Activated naive CD8-positive, alpha-beta T cell treated with anti-CD3 and anti-CD28 coated beads for 36 hours (primary cell): ENCODE data around the gene GPR39. TPM values are rescaled to one million over a fixed set of nuclear protein-coding genes. Genes with fewer than 3 reads are reported as not detected.

Source experiments
- DNase-seq: peaks from one replicate; pipeline ENCODE4 v3.0.0; 2021
- H3K27ac Mint-ChIP-seq: one replicate; pipeline ENCODE4 v1.8.0; 2022; ENCODE audit warnings: mild to moderate bottlenecking, moderate library complexity, mixed read lengths
- H3K27me3 Mint-ChIP-seq: one replicate; pipeline ENCODE4 v1.8.0; 2022; ENCODE audit warnings: mild to moderate bottlenecking, mixed read lengths
- H3K36me3 Mint-ChIP-seq: one replicate; pipeline ENCODE4 v1.8.0; 2021; ENCODE audit warnings: mild to moderate bottlenecking, mixed read lengths
- H3K4me1 Mint-ChIP-seq: one replicate; pipeline ENCODE4 v1.8.0; 2021; ENCODE audit warnings: mixed read lengths
- H3K4me3 Mint-ChIP-seq: one replicate; pipeline ENCODE4 v1.8.0; 2022; ENCODE audit warnings: mild to moderate bottlenecking, moderate library complexity, mixed read lengths
- H3K9me3 Mint-ChIP-seq: one replicate; pipeline ENCODE4 v1.8.0; 2022; ENCODE audit warnings: mixed read lengths
- total RNA-seq, 2 experiments: library from RNA; stranded (reverse); gene quantifications; one replicate each; pipeline ENCODE4 v1.2.3, GENCODE V29; 2021

The GPR39 gene
- total RNA-seq, 2 experiments from 2014 or later, result not detected

DNA sequence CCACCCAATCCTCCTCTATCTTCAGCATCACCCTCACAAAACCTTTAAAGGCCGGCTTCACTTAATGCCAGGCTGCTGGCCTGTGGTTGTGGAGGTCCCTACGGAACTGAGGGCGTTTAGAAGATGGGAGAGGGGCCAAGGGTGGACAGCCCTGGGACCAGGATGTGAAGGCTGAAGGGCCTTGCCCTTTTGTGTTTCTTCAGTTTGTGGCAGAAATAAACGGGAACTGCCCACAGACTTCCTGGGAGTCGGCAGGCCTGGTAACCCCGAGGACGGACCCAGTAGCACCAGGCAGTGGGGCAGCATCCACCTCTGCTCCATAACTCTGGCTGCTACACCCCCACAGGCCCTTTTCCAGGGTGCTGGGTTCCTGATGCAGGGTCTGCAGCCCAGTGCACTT is 202.1 kb downstream of the GPR39 start:
- peaks cover 3% of the 10 kb centered on the region for H3K27me3 Mint-ChIP-seq
- H3K27ac Mint-ChIP-seq, result no peak overlapping the region
- no peaks in the 10 kb centered on the region for H3K4me1 Mint-ChIP-seq
- DNase-seq, result no peak
- H3K36me3 Mint-ChIP-seq, result no peaks in the 10 kb centered on the region
- no peaks in the 10 kb centered on the region for H3K9me3 Mint-ChIP-seq
- no peak overlapping the region for H3K4me3 Mint-ChIP-seq

GRCh38 chr2:132620115-132620514 is 203.5 kb downstream of the GPR39 start:
- Mint-ChIP-seq H3K9me3 (peaks cover 1% of the 10 kb centered on the region), H3K27ac (no peak overlapping the region), H3K36me3 (no peaks in the 10 kb centered on the region), H3K4me1 (no peaks in the 10 kb centered on the region), H3K27me3 (peaks cover 3% of the 10 kb centered on the region), H3K4me3 (no peak overlapping the region)
- no peak for DNase-seq

- Mint-ChIP-seq H3K27ac (no peak overlapping the region), H3K9me3 (peaks cover 1% of the 10 kb centered on the region), H3K4me3 (no peak overlapping the region), H3K36me3 (no peaks in the 10 kb centered on the region), H3K27me3 (peaks cover 3% of the 10 kb centered on the region), H3K4me1 (no peaks in the 10 kb centered on the region)
- DNase-seq, result no peak
These were observed 204.7 kb downstream of the GPR39 start for GRCh38 chr2:132621131-132621875.

DNA sequence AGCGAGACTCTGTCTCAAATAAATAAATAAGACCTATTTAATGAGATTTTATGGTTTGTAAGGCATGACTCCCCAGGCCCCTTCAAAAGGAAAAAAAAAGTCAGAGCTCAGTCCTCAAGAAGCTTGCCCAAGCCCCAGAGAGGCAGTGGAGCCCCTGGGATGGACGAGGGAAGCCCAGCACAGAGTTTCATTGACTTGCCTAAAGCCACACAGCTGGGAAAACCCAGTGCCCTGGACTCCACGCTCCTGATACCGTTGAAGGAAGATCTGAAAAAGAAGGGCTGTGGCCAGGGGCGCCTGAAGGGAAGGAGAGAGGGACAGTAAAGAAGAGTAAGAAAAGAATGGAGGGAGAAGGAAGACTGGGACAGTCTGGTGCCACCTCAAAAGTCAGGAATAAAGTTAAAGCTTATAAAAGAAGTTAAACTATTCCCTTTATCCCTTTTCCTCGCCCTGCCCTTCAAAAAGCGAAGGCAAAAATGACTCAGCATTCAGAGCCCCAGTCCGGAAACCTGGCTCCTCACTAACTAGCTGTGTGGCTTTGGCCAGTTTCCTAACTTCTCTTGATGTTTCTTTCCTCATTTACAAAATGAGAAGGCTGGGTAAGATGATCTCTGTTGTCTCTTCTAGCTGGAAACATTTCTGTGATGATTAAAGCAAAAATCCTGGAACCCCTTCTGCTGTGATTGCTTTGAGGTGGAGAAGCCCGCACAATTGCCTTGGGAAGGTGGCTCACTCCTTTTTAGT is 206.7 kb downstream of the GPR39 start:
- Mint-ChIP-seq H3K4me3 (no peak overlapping the region), H3K36me3 (no peaks in the 10 kb centered on the region), H3K27me3 (peaks cover 3% of the 10 kb centered on the region), H3K9me3 (peaks cover 1% of the 10 kb centered on the region), H3K27ac (no peak overlapping the region), H3K4me1 (no peaks in the 10 kb centered on the region)
- DNase-seq, result no peak

DNA sequence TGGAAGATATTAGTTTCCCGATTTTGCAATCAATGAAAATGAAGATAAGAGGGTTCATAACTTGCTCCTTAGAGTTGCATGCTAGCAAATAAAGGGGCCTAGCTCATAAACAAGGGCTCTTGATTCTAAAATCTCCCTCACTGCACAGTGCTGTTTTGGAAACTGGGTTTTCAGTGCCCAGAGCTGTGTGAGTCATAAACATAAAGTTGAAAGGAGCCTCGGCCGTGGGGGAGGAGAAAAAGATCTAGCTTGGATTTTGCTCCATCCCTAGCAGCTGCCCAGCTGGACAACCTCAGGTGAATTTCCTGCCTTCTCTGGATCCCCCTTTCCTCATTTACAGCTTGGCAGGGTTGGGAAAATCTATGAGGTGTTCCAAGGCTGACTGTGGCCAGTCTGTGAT is 210.9 kb downstream of the GPR39 start:
- peaks cover 1% of the 10 kb centered on the region for H3K9me3 Mint-ChIP-seq
- H3K4me1 Mint-ChIP-seq, result no peaks in the 10 kb centered on the region
- no peaks in the 10 kb centered on the region for H3K36me3 Mint-ChIP-seq
- no peak overlapping the region for H3K27ac Mint-ChIP-seq
- no peak for DNase-seq
- H3K27me3 Mint-ChIP-seq, result peaks cover 3% of the 10 kb centered on the region
- H3K4me3 Mint-ChIP-seq, result no peak overlapping the region

DNA sequence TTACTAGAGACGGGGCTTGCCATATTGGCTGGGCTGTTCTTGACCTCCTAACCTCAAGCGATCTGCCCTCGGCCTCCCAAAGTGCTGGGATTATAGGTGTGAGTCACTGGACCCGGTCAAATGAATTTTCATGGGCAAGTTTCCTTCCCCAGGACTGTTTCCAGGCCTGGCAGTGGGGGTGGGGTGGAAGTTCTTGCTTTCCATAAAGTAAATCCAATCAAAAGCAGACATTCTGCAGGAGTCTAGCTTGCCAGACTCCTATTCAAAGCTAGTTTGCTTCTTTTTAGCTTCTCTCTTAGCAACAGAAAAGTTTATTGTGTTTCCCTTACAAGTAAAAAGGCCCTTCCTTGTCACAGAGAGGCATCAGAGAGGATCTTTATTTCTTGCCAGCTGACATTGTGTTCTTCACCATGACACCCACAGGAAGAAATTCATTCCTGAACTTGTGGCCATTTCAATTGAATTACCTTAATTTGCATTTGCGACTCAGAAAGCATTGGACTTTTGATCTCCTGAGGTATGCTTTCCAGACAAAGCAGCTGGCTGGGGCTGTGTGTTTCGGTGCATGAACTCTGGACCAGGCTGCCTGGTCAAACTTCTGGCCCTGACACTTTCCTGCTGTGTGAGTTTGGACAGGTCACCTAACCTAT is 215.5 kb downstream of the GPR39 start:
- no peaks in the 10 kb centered on the region for H3K27me3 Mint-ChIP-seq
- H3K27ac Mint-ChIP-seq, result no peak overlapping the region
- DNase-seq, result no peak
- H3K9me3 Mint-ChIP-seq, result peaks cover 3% of the 10 kb centered on the region
- H3K36me3 Mint-ChIP-seq, result no peaks in the 10 kb centered on the region
- H3K4me3 Mint-ChIP-seq, result no peak overlapping the region
- no peaks in the 10 kb centered on the region for H3K4me1 Mint-ChIP-seq

DNA sequence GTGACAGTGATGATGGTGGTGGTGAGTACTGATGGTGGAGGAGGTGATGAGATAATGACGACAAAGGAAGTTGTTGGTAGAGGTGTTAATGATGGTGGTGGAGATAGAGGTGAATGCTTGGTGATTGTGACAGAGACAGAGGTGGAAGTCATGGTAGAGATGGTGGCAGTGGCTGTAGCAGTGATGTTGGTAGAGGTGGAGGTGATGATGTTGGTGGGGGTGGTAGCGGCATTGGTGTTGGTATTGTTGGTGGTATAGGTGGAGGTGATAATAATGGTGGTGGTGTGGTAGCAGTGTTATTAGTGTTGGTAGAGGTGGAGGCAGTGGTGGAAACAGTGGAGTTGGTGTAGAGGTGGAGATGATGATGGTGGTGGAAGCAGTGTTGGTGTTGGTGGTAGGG is 217.0 kb downstream of the GPR39 start:
- Mint-ChIP-seq H3K27ac (no peak overlapping the region), H3K36me3 (no peaks in the 10 kb centered on the region), H3K27me3 (no peaks in the 10 kb centered on the region), H3K9me3 (peaks cover 3% of the 10 kb centered on the region), H3K4me3 (no peak overlapping the region), H3K4me1 (no peaks in the 10 kb centered on the region)
- DNase-seq, result no peak

DNA sequence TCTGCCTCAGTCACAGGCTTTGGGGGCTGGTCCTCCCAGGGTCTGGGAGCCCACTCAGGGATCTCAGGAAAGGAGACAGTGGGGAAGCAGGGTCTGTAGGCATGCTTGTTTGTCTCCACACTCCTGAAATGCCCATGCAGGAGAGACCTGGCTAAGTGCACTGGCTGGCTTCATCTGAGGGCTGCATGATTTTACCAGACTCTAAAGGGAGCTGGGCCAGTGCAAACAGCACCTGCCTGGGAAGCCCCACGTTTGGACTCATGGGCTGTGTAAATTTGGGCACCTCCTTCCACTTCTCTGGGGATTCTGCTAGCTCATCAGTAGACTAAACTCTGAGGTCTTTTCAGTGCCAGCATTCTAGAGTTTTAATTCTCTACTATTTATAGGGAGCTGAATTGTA is 219.7 kb downstream of the GPR39 start:
- no peaks in the 10 kb centered on the region for H3K36me3 Mint-ChIP-seq
- H3K27me3 Mint-ChIP-seq, result no peaks in the 10 kb centered on the region
- no peak overlapping the region for H3K4me3 Mint-ChIP-seq
- DNase-seq, result no peak
- H3K27ac Mint-ChIP-seq, result no peak overlapping the region
- H3K9me3 Mint-ChIP-seq, result peaks cover 3% of the 10 kb centered on the region
- no peaks in the 10 kb centered on the region for H3K4me1 Mint-ChIP-seq

GRCh38 chr2:132638313-132639040 is 221.9 kb downstream of the GPR39 start:
- Mint-ChIP-seq H3K9me3 (peaks cover 3% of the 10 kb centered on the region), H3K36me3 (no peaks in the 10 kb centered on the region), H3K27me3 (no peaks in the 10 kb centered on the region), H3K4me3 (no peak overlapping the region), H3K27ac (no peak overlapping the region), H3K4me1 (no peaks in the 10 kb centered on the region)
- DNase-seq, result no peak

GRCh38 chr2:132640116-132640515 is 223.5 kb downstream of the GPR39 start:
- no peak overlapping the region for H3K27ac Mint-ChIP-seq
- peaks cover 2% of the 10 kb centered on the region for H3K9me3 Mint-ChIP-seq
- peaks cover 4% of the 10 kb centered on the region for H3K27me3 Mint-ChIP-seq
- no peak overlapping the region for H3K4me3 Mint-ChIP-seq
- H3K4me1 Mint-ChIP-seq, result no peaks in the 10 kb centered on the region
- H3K36me3 Mint-ChIP-seq, result no peaks in the 10 kb centered on the region
- no peak for DNase-seq

GRCh38 chr2:132641819-132642218 is 225.2 kb downstream of the GPR39 start:
- no peak overlapping the region for H3K4me3 Mint-ChIP-seq
- H3K36me3 Mint-ChIP-seq, result no peaks in the 10 kb centered on the region
- H3K4me1 Mint-ChIP-seq, result no peaks in the 10 kb centered on the region
- H3K27ac Mint-ChIP-seq, result no peak overlapping the region
- DNase-seq, result no peak
- no peaks in the 10 kb centered on the region for H3K9me3 Mint-ChIP-seq
- H3K27me3 Mint-ChIP-seq, result peaks cover 17% of the 10 kb centered on the region

- Mint-ChIP-seq H3K36me3 (no peaks in the 10 kb centered on the region), H3K9me3 (no peaks in the 10 kb centered on the region), H3K27ac (no peak overlapping the region), H3K27me3 (peaks cover 20% of the 10 kb centered on the region), H3K4me3 (no peak overlapping the region), H3K4me1 (no peaks in the 10 kb centered on the region)
- no peak for DNase-seq
These were observed 225.8 kb downstream of the GPR39 start for GRCh38 chr2:132642415-132642814.

- Mint-ChIP-seq H3K4me1 (no peaks in the 10 kb centered on the region), H3K9me3 (no peaks in the 10 kb centered on the region), H3K36me3 (no peaks in the 10 kb centered on the region), H3K27me3 (peaks cover 20% of the 10 kb centered on the region), H3K27ac (no peak overlapping the region), H3K4me3 (no peak overlapping the region)
- no peak for DNase-seq
These were observed 228.6 kb downstream of the GPR39 start for GRCh38 chr2:132645176-132645575.

DNA sequence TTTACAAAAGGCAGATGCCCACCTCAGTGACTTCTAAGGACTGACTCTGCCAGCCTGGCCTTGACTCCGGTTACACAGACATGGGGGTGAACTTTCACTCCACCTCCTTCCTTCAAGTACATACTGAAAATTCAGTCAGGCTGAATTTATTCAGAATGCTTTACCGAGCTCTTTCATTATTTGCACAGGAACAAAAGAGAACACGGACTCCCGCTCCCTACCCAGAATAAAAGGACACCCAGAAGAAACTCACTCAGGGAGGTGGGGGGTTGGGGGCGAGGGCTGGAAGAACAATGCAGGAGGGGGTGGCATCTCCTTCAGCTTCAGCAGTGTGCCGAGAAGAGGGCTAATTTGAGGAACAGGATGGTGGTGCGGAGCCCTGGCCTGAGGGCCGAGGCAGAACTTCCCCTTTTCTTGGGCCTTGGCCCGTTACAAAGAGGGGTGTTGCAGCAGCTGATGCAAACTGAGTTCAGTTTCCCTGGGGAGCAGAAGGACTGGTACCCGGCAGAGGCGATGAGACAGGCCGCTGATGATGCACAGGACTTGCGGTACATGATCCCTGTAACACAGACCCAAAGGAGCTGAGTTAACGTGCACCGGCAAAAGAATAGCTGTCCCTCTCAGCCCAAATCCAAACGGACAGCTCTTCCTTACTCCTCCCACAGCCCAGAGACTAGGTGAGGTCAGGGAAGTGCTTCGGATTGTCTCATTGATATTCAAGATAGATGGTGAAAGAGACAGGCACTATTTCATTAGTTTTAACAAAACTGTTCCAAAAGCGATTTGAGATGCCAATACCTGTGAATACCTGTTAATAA is 229.3 kb downstream of the GPR39 start:
- Mint-ChIP-seq H3K36me3 (no peaks in the 10 kb centered on the region), H3K4me3 (no peak overlapping the region), H3K4me1 (no peaks in the 10 kb centered on the region), H3K27me3 (peaks cover 25% of the 10 kb centered on the region), H3K27ac (no peak overlapping the region), H3K9me3 (no peaks in the 10 kb centered on the region)
- no peak for DNase-seq
